Measurements from ENCODE around the gene MYLK4.

- TF ChIP-seq CTCF (IDR thresholded peaks at IDR 0.05) (no peak), POLR2A (IDR thresholded peaks at IDR 0.05) (no peak)
Observed at GRCh38 chr6:2665146-2666070, 85.3 kb downstream of the MYLK4 start.

Data from breast epithelium (tissue), 3 donors.